Stimulated activated CD8-positive, alpha-beta memory T cell treated with anti-CD3 and anti-CD28 coated beads, Interleukin-4, amount 100 ng/mL, for 24 hours (primary cell): Measurements from ENCODE around the gene CYP2S1.
"Not testable (repeated sequence)": the region's sequence is repeated elsewhere in the genome, so short reads cannot be mapped to it uniquely, and the experiment has no call there.

Experiments used
- DNase-seq: peaks from one replicate; pipeline ENCODE4 v3.0.0-alpha.2; 2020; ENCODE audit warnings: low read depth

Gene CYP2S1

GRCh38 chr19:41192574-41193429, at the start of gene CYP2S1:
CYP2S1 (plus strand) TSS chr19:41193219; CDS start chr19:41193265, 46 bp downstream.
- DNase-seq, result no peak

- peak; percentile 71 for DNase-seq
Observed at GRCh38 chr19:41144403-41144802, 48.6 kb upstream of the CYP2S1 start.

- no peak for DNase-seq
Observed at GRCh38 chr19:41149831-41150230, 43.2 kb upstream of the CYP2S1 start.

GRCh38 chr19:41150986-41151385, 42.0 kb upstream of the CYP2S1 start:
- not testable (repeated sequence) for DNase-seq

- no peak for DNase-seq
Observed at GRCh38 chr19:41154060-41154459, 39.0 kb upstream of the CYP2S1 start.

GRCh38 chr19:41156207-41156606, 36.8 kb upstream of the CYP2S1 start:
- no peak for DNase-seq

- no peak for DNase-seq
Observed at GRCh38 chr19:41159881-41160280, 33.1 kb upstream of the CYP2S1 start.

GRCh38 chr19:41161903-41162302, 31.1 kb upstream of the CYP2S1 start:
- DNase-seq, result no peak

GRCh38 chr19:41166944-41167804, 25.8 kb upstream of the CYP2S1 start:
- no peak for DNase-seq

- DNase-seq, result no peak
Observed at GRCh38 chr19:41172297-41173164, 20.5 kb upstream of the CYP2S1 start.

GRCh38 chr19:41174297-41174928, 18.6 kb upstream of the CYP2S1 start:
- DNase-seq, result no peak

GRCh38 chr19:41175801-41176777, 16.9 kb upstream of the CYP2S1 start:
- DNase-seq, result peak; percentile 38

GRCh38 chr19:41180173-41180572, 12.8 kb upstream of the CYP2S1 start:
- DNase-seq, result not testable (repeated sequence)

GRCh38 chr19:41186971-41187883, 5.8 kb upstream of the CYP2S1 start:
- no peak for DNase-seq

GRCh38 chr19:41187884-41188279, 5.1 kb upstream of the CYP2S1 start:
- no peak for DNase-seq

GRCh38 chr19:41189425-41190065, 3.5 kb upstream of the CYP2S1 start:
- no peak for DNase-seq

- DNase-seq, result no peak
Observed at GRCh38 chr19:41193430-41194156, 574 bp downstream of the CYP2S1 start.

GRCh38 chr19:41194157-41194552, 1.1 kb downstream of the CYP2S1 start:
- DNase-seq, result no peak
